Measurements from ENCODE around the gene MELK.
"Not testable (repeated sequence)": the region's sequence is repeated elsewhere in the genome, so short reads cannot be mapped to it uniquely, and the experiment has no call there.

The MELK gene

GRCh38 chr9:36550631-36551098 lies 22.0 kb upstream of the MELK start:
- not testable (repeated sequence) for H3K27ac ChIP-seq (ENCODE audit: low read depth, low read length); H3K4me3 ChIP-seq (ENCODE audit: low read length); H3K4me1 ChIP-seq (ENCODE audit: insufficient read depth, low read length); H3K9ac ChIP-seq (ENCODE audit: low read depth, low read length); H3K27me3 ChIP-seq (ENCODE audit: insufficient read depth, low read length); H3K9me3 ChIP-seq (ENCODE audit: insufficient read depth, low read depth, low read length); H3K36me3 ChIP-seq (ENCODE audit: insufficient read depth, low read length)
- WGBS = 96% methylated on average over 10 of the region's 10 CpGs

DNA sequence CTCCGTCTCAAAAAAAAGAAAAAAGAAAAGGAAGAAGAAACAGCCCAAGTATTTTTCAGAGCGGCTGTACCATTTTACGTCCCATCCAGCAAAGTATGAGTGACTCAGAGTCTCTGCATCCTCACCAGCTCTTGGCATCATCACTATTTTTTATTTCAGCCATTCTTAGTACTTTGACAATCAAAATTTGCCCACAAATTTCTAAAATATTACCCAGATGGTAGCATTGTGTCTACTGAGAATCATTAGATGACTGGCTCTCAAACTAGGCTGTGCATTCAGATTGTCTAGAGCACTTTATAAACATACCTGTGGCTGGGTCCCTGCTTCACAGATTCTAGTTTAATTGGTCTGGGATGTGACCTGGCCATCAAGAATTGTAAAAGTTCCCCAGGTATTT lies 21.6 kb upstream of the MELK start:
- H3K4me3 ChIP-seq (ENCODE audit: low read length) = no peak overlapping the region
- no peaks in the 10 kb centered on the region for H3K4me1 ChIP-seq (ENCODE audit: insufficient read depth, low read length)
- no peak overlapping the region for H3K9ac ChIP-seq (ENCODE audit: low read depth, low read length)
- WGBS = 98% methylated on average over 3 of the region's 3 CpGs
- H3K9me3 ChIP-seq (ENCODE audit: insufficient read depth, low read depth, low read length) = no peaks in the 10 kb centered on the region
- no peak overlapping the region for H3K27ac ChIP-seq (ENCODE audit: low read depth, low read length)
- no peaks in the 10 kb centered on the region for H3K27me3 ChIP-seq (ENCODE audit: insufficient read depth, low read length)
- no peaks in the 10 kb centered on the region for H3K36me3 ChIP-seq (ENCODE audit: insufficient read depth, low read length)

DNA sequence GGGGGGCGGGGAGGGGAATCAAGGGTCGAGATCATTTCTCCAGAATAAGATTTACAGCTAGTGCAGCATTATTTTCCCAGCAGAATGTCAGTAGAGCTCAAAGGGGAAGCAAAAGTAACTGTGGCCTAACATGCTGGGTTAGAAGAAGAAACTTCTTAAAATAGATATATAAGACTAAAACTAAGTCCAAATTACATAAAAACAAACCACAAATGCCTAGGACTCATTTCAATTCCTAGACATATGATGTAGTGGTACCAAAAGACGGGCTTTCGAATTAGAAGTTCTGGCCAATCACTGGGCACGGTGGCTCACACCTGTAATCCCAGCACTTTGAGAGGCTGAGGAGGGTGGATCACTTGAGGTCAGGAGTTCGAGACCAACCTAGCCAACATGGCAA lies 20.8 kb upstream of the MELK start:
- Histone ChIP-seq H3K27ac (ENCODE audit: low read depth, low read length) (no peak overlapping the region), H3K4me3 (ENCODE audit: low read length) (no peak overlapping the region)
- WGBS = 95% methylated on average over 6 of the region's 6 CpGs

DNA sequence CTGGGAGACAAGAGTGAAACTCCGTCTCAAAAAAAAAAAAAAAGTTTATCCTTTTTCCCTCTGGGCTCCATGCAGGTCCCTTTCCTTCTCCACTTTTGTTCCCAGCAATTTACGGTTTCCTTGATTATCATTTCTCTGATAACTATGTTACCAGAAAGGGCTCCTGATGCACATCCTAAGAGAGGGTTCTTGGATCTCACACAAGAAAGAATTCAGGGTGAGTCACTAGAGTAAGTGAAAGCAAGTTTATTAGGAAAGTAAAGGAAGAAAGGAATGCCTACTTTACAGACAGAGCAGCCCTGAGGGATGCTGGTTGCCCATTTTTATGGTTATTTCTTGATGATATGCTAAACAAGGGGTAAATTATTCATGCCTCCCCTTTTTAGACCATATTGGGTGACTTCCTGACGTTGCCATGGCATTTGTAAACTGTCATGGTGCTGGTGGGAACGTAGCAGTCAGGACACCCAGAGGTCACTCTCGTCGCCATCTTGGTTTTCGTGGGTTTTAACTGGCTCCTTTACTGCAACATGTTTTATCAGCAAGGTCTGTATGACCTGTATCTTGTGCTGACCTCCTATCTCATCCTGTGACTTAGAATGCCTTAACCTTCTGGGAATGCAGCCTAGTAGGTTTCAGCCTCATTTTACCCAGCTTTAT lies 13.5 kb upstream of the MELK start:
- H3K4me3 ChIP-seq (ENCODE audit: low read length) = no peak overlapping the region
- no peaks in the 10 kb centered on the region for H3K9me3 ChIP-seq (ENCODE audit: insufficient read depth, low read depth, low read length)
- no peak overlapping the region for H3K9ac ChIP-seq (ENCODE audit: low read depth, low read length)
- 70% methylated on average over 7 of the region's 7 CpGs for WGBS
- peak overlapping the region; percentile 72; the same call in 1 of the 2 replicates for H3K27ac ChIP-seq (ENCODE audit: low read depth, low read length)
- H3K4me1 ChIP-seq (ENCODE audit: insufficient read depth, low read length) = peaks cover 11% of the 10 kb centered on the region; the same call in 1 of the 2 replicates
- no peaks in the 10 kb centered on the region for H3K36me3 ChIP-seq (ENCODE audit: insufficient read depth, low read length)
- no peaks in the 10 kb centered on the region for H3K27me3 ChIP-seq (ENCODE audit: insufficient read depth, low read length)

More for the DNA sequence above, 20.8 kb upstream of the MELK start:
- Histone ChIP-seq H3K9me3 (ENCODE audit: insufficient read depth, low read depth, low read length) (no peaks in the 10 kb centered on the region), H3K36me3 (ENCODE audit: insufficient read depth, low read length) (no peaks in the 10 kb centered on the region), H3K9ac (ENCODE audit: low read depth, low read length) (no peak overlapping the region), H3K4me1 (ENCODE audit: insufficient read depth, low read length) (no peaks in the 10 kb centered on the region), H3K27me3 (ENCODE audit: insufficient read depth, low read length) (no peaks in the 10 kb centered on the region)

- H3K27me3 ChIP-seq (ENCODE audit: insufficient read depth, low read length) = no peaks in the 10 kb centered on the region
- no peaks in the 10 kb centered on the region for H3K9me3 ChIP-seq (ENCODE audit: insufficient read depth, low read depth, low read length)
- H3K4me3 ChIP-seq (ENCODE audit: low read length) = no peak overlapping the region
- peaks cover 11% of the 10 kb centered on the region; the same call in 1 of the 2 replicates for H3K4me1 ChIP-seq (ENCODE audit: insufficient read depth, low read length)
- H3K27ac ChIP-seq (ENCODE audit: low read depth, low read length) = peak overlapping the region; percentile 47; the same call in 1 of the 2 replicates
- no peak overlapping the region for H3K9ac ChIP-seq (ENCODE audit: low read depth, low read length)
- 33% methylated on average over 2 of the region's 2 CpGs for WGBS
- H3K36me3 ChIP-seq (ENCODE audit: insufficient read depth, low read length) = no peaks in the 10 kb centered on the region
Measured at GRCh38 chr9:36560771-36561170, 11.9 kb upstream of the MELK start.

DNA sequence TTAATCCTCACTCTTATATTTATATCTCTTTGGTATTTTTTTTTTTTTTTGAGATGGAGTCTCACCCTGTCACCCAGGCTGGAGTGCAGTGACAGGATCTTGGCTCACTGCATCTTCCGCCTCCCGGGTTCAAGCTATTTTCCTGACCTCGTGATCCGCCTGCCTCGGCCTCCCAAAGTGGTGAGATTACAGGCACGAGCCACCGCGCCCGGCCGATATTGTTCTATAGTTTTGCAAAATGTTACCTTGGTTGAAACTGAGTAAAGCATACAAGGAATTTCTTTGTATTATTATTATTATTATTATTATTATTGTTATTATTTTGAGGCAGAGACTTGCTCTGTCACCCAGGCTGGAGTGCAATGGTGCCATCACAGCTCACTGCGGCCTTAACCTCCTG lies 9.9 kb upstream of the MELK start:
- H3K9ac ChIP-seq (ENCODE audit: low read depth, low read length); H3K27ac ChIP-seq (ENCODE audit: low read depth, low read length); H3K36me3 ChIP-seq (ENCODE audit: insufficient read depth, low read length); H3K4me3 ChIP-seq (ENCODE audit: low read length); H3K27me3 ChIP-seq (ENCODE audit: insufficient read depth, low read length); H3K9me3 ChIP-seq (ENCODE audit: insufficient read depth, low read depth, low read length): not testable (repeated sequence)
- 98% methylated on average over 9 of the region's 11 CpGs for WGBS
- peaks cover 11% of the 10 kb centered on the region; the same call in 1 of the 2 replicates for H3K4me1 ChIP-seq (ENCODE audit: insufficient read depth, low read length)

- Histone ChIP-seq H3K27me3 (ENCODE audit: insufficient read depth, low read length) (no peaks in the 10 kb centered on the region), H3K4me1 (ENCODE audit: insufficient read depth, low read length) (no peaks in the 10 kb centered on the region), H3K9ac (ENCODE audit: low read depth, low read length) (no peak overlapping the region), H3K27ac (ENCODE audit: low read depth, low read length) (no peak overlapping the region), H3K4me3 (ENCODE audit: low read length) (no peak overlapping the region), H3K36me3 (ENCODE audit: insufficient read depth, low read length) (no peaks in the 10 kb centered on the region), H3K9me3 (ENCODE audit: insufficient read depth, low read depth, low read length) (no peaks in the 10 kb centered on the region)
- 82% methylated on average over 8 of the region's 8 CpGs for WGBS
Measured at GRCh38 chr9:36566813-36567221, 5.9 kb upstream of the MELK start.

GRCh38 chr9:36568681-36569080 lies 4.0 kb upstream of the MELK start:
- not testable (repeated sequence) for H3K4me3 ChIP-seq (ENCODE audit: low read length); H3K4me1 ChIP-seq (ENCODE audit: insufficient read depth, low read length); H3K36me3 ChIP-seq (ENCODE audit: insufficient read depth, low read length); H3K27ac ChIP-seq (ENCODE audit: low read depth, low read length); H3K9ac ChIP-seq (ENCODE audit: low read depth, low read length); H3K27me3 ChIP-seq (ENCODE audit: insufficient read depth, low read length); H3K9me3 ChIP-seq (ENCODE audit: insufficient read depth, low read depth, low read length)
- 94% methylated on average over 3 of the region's 4 CpGs for WGBS

- Histone ChIP-seq H3K36me3 (ENCODE audit: insufficient read depth, low read length) (no peaks in the 10 kb centered on the region), H3K9ac (ENCODE audit: low read depth, low read length) (no peak overlapping the region), H3K4me1 (ENCODE audit: insufficient read depth, low read length) (peaks cover 9% of the 10 kb centered on the region; the same call in 1 of the 2 replicates), H3K27me3 (ENCODE audit: insufficient read depth, low read length) (no peaks in the 10 kb centered on the region), H3K4me3 (ENCODE audit: low read length) (no peak overlapping the region), H3K27ac (ENCODE audit: low read depth, low read length) (no peak overlapping the region), H3K9me3 (ENCODE audit: insufficient read depth, low read depth, low read length) (no peaks in the 10 kb centered on the region)
- WGBS = 90% methylated on average over 2 of the region's 2 CpGs
Measured at GRCh38 chr9:36571333-36571732, 1.4 kb upstream of the MELK start.

- not testable (repeated sequence) for H3K9me3 ChIP-seq (ENCODE audit: insufficient read depth, low read depth, low read length); H3K36me3 ChIP-seq (ENCODE audit: insufficient read depth, low read length); H3K4me1 ChIP-seq (ENCODE audit: insufficient read depth, low read length); H3K27me3 ChIP-seq (ENCODE audit: insufficient read depth, low read length)
- WGBS = 92% methylated on average over 8 of the region's 8 CpGs
- Histone ChIP-seq H3K9ac (ENCODE audit: low read depth, low read length) (peak overlapping the region; percentile 97), H3K27ac (ENCODE audit: low read depth, low read length) (peak overlapping the region; percentile 54; the same call in 1 of the 2 replicates), H3K4me3 (ENCODE audit: low read length) (peak overlapping the region; percentile 100)
Measured at GRCh38 chr9:36574045-36574444, 1.4 kb downstream of the MELK start.

DNA sequence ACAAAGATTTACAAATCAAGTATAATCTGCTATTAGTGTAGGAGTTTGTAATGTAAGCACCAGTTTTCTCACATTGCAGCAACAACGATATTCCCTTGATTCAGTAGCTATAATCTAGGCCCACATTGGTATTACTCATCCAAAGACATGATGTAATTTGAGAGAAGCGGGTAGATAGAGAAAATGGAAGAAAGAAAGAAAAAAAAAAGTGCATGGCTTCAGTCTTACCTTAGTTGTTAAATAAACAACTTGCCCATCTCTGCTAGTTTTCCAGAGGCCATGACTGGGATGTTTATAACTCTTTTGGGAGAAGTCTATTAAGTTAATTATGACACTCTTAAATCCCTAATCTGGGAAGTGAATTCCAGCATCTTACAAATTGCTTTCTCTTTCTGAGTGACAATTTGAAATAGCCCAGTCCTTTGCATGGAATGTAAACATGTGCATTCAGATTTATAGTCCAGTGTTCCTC lies 2.8 kb downstream of the MELK start:
- H3K9me3 ChIP-seq (ENCODE audit: insufficient read depth, low read depth, low read length) = no peaks in the 10 kb centered on the region
- WGBS = 100% methylated on average over 1 of the region's 2 CpGs
- H3K4me1 ChIP-seq (ENCODE audit: insufficient read depth, low read length) = peaks cover 9% of the 10 kb centered on the region; the same call in 1 of the 2 replicates
- H3K9ac ChIP-seq (ENCODE audit: low read depth, low read length) = no peak overlapping the region
- no peak overlapping the region for H3K27ac ChIP-seq (ENCODE audit: low read depth, low read length)
- H3K4me3 ChIP-seq (ENCODE audit: low read length) = no peak overlapping the region
- H3K27me3 ChIP-seq (ENCODE audit: insufficient read depth, low read length) = no peaks in the 10 kb centered on the region
- peaks cover 11% of the 10 kb centered on the region; the same call in 1 of the 2 replicates for H3K36me3 ChIP-seq (ENCODE audit: insufficient read depth, low read length)

Measured in HUES64 (cell line).